GM21447 (cell line): ENCODE data around the gene ANKRD26.

Source experiments
- ATAC-seq: cut with Tn5 transposase; IDR thresholded peaks from one replicate; pipeline ENCODE4 v1.9.1; 2021; ENCODE audit not compliant: unreplicated experiment

ANKRD26 gene

DNA sequence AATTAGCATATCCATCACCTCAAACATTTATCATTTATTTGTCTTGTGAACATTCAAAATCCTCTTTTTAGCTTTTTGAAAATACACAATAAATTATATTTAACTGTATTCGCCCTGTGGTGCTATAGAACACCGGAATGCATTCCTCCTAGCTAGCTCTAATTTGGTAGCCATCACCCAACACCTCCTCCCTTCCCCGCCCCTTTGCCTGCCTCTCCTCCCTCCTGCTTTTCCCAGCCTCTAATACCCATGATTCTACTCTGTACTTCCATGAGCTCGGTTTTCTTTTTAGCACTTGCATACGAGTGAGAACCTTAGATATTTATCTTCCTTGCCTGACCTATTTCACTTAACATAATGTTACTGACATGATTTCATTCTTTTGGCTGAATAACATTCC is 80.1 kb downstream of the ANKRD26 start:
- no peak for ATAC-seq

DNA sequence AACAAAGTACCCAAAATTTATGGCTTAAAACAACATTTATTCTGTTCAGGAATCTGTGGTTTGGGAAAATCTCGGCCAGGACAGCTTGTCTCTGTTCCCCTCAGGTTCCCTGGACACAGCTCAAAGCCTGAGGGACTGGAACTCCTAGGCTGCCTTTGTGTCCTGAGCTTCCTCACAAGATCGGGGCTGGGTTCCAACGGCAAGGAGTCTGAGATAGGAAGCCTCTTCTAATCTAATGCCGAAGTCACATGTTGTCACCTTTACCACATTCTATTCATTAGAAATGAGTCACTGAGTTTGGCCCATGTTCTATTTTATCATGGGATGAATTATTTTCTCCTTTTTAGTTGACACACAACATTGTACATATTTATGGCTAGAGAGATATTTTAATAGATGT is 80.5 kb downstream of the ANKRD26 start:
- ATAC-seq: no peak

- ATAC-seq: no peak
These were observed 102.7 kb downstream of the ANKRD26 start for GRCh38 chr10:26997610-26998009.

GRCh38 chr10:26994743-26995142 is 105.6 kb downstream of the ANKRD26 start:
- ATAC-seq: no peak

- no peak for ATAC-seq
These were observed 112.4 kb downstream of the ANKRD26 start for GRCh38 chr10:26987851-26988250.

DNA sequence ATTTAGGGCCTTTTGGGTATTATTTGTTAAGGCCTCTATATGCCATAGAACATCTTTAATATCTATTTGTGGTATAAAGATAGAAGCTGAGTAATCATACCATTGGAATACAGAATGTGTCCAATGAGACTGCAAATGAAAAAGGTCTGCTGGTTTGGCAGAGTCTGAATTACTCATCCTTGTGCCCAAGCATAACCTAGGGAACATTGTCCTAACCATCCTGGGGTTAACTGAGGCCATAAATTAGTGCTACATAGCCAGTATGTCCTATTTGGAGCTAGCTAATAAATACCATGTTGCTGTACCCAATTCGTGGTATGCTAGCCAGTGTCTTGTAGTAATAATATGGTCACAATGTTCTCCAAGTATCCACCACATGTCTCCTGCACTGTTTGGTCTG is 117.1 kb downstream of the ANKRD26 start:
- ATAC-seq: no peak

GRCh38 chr10:26982058-26982457 is 118.2 kb downstream of the ANKRD26 start:
- ATAC-seq: no peak

DNA sequence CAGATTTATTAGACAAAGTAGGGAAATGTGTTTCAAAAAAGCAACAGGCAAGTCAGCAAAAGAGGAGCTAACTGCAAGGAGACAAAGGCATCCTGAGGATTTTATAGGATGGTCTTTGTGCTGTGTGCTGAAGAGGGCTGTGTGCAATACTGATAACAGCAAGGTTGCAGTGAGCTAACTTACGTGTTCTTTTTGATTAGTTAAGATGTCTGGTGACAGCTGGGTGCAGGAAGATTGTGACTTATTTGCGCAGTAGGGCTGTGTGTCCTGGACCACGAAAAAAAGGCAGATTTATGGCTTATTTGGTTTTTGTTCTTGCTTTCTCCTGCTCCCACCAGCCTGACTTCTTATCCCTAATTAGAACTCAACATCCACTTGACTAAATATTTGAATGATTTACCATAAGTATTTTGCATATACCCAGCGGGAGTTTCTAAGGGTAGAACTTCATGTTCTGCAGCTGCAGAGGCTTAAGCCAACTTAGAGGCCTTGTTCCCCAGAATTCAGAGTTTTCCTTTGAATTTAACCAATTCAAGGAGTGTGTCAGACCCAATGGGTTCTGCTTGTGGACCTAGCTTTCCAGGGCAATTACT is 119.0 kb downstream of the ANKRD26 start:
- no peak for ATAC-seq

- ATAC-seq: no peak
These were observed 121.8 kb downstream of the ANKRD26 start for GRCh38 chr10:26978519-26978918.

- ATAC-seq: no peak
These were observed 122.7 kb downstream of the ANKRD26 start for GRCh38 chr10:26977635-26978034.

GRCh38 chr10:26970667-26971066 is 129.6 kb downstream of the ANKRD26 start:
- ATAC-seq: peak; percentile 43

- peak; percentile 83 for ATAC-seq
These were observed 131.0 kb downstream of the ANKRD26 start for GRCh38 chr10:26969145-26969926.

GRCh38 chr10:26962835-26963234 is 137.5 kb downstream of the ANKRD26 start:
- ATAC-seq: no peak

- no peak for ATAC-seq
These were observed 140.0 kb downstream of the ANKRD26 start for GRCh38 chr10:26960308-26960707.

DNA sequence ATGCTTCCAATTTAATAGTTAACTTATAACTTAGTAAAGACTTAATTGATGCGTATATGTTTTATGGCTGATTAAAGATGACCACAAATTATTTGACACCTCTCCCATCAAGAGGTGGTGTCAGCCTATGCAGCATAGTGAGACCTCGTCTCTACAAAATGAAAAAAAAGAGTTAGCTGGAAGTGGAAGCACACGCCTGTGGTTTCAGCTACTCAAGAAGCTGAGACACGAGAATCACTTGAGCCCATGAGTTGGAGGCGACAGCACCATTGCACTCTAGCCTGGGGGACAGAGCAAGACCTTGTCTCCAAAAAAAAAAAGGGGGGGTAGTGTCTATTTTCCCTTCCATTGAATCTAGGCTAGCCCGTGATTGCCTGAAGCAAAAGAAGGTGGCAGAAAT is 140.5 kb downstream of the ANKRD26 start:
- ATAC-seq: no peak
